Measurements from ENCODE around the gene IPMK. TPM values are rescaled to one million over a fixed set of nuclear protein-coding genes. Genes with fewer than 3 reads are reported as not detected.

IPMK gene
- total RNA-seq, 3 donors from 2014 or later: 7.5 to 13.5 (median 7.9) TPM

DNA sequence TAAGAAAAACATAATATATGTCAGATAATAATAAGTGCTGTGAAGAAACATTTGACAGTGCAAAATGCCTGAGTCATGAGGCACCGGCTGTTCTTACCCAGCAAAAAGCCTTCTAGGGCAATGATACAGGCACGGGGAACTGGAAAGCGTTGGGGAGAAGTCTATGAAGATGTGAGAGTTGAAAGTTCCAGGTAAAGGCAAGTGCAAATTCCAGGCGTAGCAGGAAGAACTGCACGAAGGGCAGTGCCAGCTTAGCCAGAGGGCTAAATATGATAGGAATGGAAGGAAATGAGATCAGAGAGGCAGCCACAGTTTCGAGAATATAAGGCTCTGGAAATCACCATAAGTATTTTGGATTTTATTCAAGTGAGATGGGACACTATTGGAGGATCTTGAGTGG, 87.0 kb downstream of the IPMK start:
- DNase-seq (ENCODE audit: low spot score in 2 of 2): no peak
- Histone ChIP-seq H3K4me3 (no peak overlapping the region), H3K27ac (no peak overlapping the region), H3K9me3 (no peaks in the 10 kb centered on the region), H3K36me3 (no peaks in the 10 kb centered on the region), H3K27me3 (no peaks in the 10 kb centered on the region), H3K4me1 (no peaks in the 10 kb centered on the region)
- intact Hi-C loops (cut with DNase I; ENCODE audit: low total_unique reads): no loop called here
- no peak for TF ChIP-seq POLR2A (IDR thresholded peaks at IDR 0.05)

DNA sequence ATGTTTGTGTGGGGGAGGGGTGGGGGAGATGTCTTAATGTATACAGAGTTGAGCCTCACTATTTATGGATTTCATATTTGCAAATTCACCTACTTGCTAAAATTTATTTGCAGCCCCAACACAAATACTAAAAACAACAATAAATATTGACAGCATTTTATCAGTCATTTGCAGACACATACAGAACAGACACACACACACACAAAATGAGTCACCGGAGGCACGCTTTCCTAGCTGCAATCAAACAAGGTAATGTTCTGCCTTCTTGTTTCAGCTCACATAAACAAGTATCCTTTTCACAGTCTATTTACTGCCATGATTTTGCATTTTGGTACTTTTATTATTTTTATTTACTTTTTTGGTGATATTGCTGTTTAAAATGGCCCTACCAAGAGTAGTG, 88.5 kb downstream of the IPMK start:
- Histone ChIP-seq H3K4me1 (no peaks in the 10 kb centered on the region), H3K9me3 (no peaks in the 10 kb centered on the region), H3K27me3 (no peaks in the 10 kb centered on the region), H3K27ac (no peak overlapping the region), H3K36me3 (no peaks in the 10 kb centered on the region), H3K4me3 (no peak overlapping the region)
- no peak for DNase-seq (ENCODE audit: low spot score in 2 of 2)
- TF ChIP-seq, protein P1, sequence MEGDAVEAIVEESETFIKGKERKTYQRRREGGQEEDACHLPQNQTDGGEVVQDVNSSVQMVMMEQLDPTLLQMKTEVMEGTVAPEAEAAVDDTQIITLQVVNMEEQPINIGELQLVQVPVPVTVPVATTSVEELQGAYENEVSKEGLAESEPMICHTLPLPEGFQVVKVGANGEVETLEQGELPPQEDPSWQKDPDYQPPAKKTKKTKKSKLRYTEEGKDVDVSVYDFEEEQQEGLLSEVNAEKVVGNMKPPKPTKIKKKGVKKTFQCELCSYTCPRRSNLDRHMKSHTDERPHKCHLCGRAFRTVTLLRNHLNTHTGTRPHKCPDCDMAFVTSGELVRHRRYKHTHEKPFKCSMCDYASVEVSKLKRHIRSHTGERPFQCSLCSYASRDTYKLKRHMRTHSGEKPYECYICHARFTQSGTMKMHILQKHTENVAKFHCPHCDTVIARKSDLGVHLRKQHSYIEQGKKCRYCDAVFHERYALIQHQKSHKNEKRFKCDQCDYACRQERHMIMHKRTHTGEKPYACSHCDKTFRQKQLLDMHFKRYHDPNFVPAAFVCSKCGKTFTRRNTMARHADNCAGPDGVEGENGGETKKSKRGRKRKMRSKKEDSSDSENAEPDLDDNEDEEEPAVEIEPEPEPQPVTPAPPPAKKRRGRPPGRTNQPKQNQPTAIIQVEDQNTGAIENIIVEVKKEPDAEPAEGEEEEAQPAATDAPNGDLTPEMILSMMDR (IDR thresholded peaks at IDR 0.05): no peak
- TF ChIP-seq POLR2AphosphoS5 (IDR thresholded peaks at IDR 0.05): no peak
- TF ChIP-seq POLR2A (IDR thresholded peaks at IDR 0.05): no peak
- intact Hi-C loops (cut with DNase I; ENCODE audit: low total_unique reads): loop anchor here (5.0 kb wide), 1 partner anchor 113 kb away; no protein-coding TSS in a partner anchor

DNA sequence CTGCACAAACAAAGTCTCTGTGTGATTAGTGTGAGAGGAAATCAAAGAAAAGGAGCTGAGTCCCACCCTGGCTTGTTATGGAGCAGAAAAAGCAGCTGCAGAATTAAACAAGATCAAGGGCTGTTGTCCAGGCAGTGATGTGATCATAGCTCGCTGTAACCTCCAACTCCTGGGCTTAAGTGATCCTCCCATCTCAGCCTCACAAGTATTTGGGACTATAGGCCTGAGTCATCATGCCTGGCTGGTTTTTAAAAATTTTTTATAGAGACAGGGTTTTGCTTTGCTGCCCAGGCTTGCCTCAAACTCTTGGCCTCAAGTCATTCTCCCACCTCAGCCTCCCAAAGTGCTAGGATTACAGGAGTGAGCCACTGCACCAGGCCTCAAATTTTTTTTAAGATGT, 88.9 kb downstream of the IPMK start:
- no peaks in the 10 kb centered on the region for H3K4me1 ChIP-seq
- H3K9me3 ChIP-seq: no peaks in the 10 kb centered on the region
- intact Hi-C loops (cut with DNase I; ENCODE audit: low total_unique reads): loop anchor here (5.0 kb wide), 1 partner anchor 113 kb away; no protein-coding TSS in a partner anchor
- TF ChIP-seq, protein P1 (IDR thresholded peaks at IDR 0.05): no peak
- TF ChIP-seq POLR2AphosphoS5 (IDR thresholded peaks at IDR 0.05): no peak
- TF ChIP-seq POLR2A (IDR thresholded peaks at IDR 0.05): no peak
- H3K27ac ChIP-seq: no peak overlapping the region
- no peak for DNase-seq (ENCODE audit: low spot score in 2 of 2)
- H3K36me3 ChIP-seq: no peaks in the 10 kb centered on the region
- no peak overlapping the region for H3K4me3 ChIP-seq
- H3K27me3 ChIP-seq: no peaks in the 10 kb centered on the region

DNA sequence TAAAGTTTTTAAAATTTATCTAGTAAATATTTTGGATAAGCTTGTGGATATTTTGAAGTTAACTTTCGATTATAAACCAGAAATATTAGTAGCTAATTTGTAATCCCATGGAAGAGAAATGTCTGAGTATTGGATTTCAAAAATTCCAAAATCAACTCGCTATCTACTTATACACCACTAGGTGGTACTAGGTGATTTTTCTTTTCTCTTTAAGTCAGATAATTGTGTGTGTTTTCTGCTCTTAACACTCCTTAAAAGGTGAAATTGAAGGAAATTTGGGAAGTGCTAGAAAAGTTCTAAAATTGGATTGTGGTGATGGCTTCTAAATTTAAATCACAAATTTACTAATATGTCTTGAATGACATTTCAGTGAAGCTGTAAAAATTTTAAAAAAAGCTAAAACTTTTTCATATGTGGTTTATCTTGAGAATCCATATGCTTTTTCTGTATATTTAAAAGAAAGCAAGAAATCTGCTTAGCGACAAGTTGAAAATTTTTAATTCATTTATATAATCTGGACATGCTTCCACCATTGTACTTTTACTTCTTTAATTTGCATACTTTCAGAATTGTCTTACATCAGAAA, 90.2 kb downstream of the IPMK start:
- TF ChIP-seq POLR2A (IDR thresholded peaks at IDR 0.05): no peak
- TF ChIP-seq POLR2AphosphoS5 (IDR thresholded peaks at IDR 0.05): no peak
- TF ChIP-seq, protein P1 (IDR thresholded peaks at IDR 0.05): peak; percentile 57 to 72 (median 63)
- DNase-seq (ENCODE audit: low spot score in 2 of 2): no peak
- Histone ChIP-seq H3K27me3 (no peaks in the 10 kb centered on the region), H3K36me3 (no peaks in the 10 kb centered on the region), H3K4me1 (no peaks in the 10 kb centered on the region), H3K9me3 (no peaks in the 10 kb centered on the region), H3K4me3 (no peak overlapping the region), H3K27ac (no peak overlapping the region)
- intact Hi-C loops (cut with DNase I; ENCODE audit: low total_unique reads): loop anchor here (5.0 kb wide), 1 partner anchor 115 kb away; no protein-coding TSS in a partner anchor

DNA sequence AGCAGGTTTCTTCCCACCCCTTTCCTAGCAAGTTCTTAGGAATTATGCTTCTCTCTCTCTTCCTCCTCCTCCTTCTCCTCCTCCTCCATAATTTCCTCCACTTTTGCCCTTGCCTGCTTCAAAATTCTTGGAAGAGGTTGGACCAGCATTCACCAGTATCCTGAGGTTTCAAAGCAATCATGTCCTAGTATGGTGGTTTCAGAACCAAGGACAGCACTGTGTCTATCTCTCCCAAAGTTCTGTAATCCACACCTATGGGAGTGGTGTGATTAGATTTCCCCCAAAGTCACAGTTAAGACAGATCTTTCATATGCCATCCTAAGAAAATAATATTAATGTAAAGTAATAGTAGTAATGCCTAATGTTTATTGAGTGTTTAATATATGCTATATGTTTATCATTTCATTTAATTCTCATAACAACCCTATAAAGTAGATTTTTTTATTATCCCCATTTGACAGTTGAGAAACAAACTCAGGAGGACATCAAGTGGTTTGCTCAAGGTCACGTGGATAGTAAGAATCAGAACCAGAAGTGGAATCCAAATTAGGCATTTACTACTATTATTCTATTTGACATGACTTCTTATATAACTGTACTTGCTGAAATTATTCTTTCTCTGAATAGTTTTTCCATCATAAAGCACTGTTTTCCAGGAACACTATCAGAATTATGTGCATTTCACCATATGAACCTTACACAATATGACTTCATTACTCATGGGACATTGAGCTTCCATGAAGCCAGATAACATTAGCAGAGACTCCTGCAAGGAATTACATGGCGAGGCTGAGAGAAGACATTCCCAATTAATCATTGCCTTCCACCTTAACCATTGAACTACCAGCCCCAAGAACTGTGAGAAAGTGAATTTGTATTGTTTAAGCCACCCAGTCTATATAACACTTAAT, 91.4 kb downstream of the IPMK start:
- Histone ChIP-seq H3K4me3 (no peak overlapping the region), H3K9me3 (no peaks in the 10 kb centered on the region), H3K27me3 (no peaks in the 10 kb centered on the region), H3K4me1 (no peaks in the 10 kb centered on the region), H3K36me3 (no peaks in the 10 kb centered on the region), H3K27ac (no peak overlapping the region)
- intact Hi-C loops (cut with DNase I; ENCODE audit: low total_unique reads): loop anchor here (5.0 kb wide), 1 partner anchor 116 kb away; no protein-coding TSS in a partner anchor
- no peak for DNase-seq (ENCODE audit: low spot score in 2 of 2)
- TF ChIP-seq POLR2AphosphoS5 (IDR thresholded peaks at IDR 0.05): no peak
- TF ChIP-seq, protein P1 (IDR thresholded peaks at IDR 0.05): no peak
- TF ChIP-seq POLR2A (IDR thresholded peaks at IDR 0.05): no peak
